Measurements from ENCODE around the gene COA7.
A peak's percentile ranks its signal among the peaks of the same experiment; 100 is the strongest.
"Not testable (repeated sequence)": the region's sequence is repeated elsewhere in the genome, so short reads cannot be mapped to it uniquely, and the experiment has no call there.

COA7 gene

GRCh38 chr1:52697795-52698674, at the start of gene COA7:
COA7 (minus strand) TSS chr1:52698347; CDS start chr1:52698326, 21 bp downstream.
- H3K4me1 ChIP-seq (ENCODE audit: control insufficient read depth, insufficient read depth, low read length): peaks cover 5% of the 10 kb centered on the region
- H3K4me3 ChIP-seq (ENCODE audit: low read depth, low read length): peak within 1 kb of the TSS; percentile 84
- peaks cover 4% of the 10 kb centered on the region for H3K36me3 ChIP-seq (ENCODE audit: control insufficient read depth, insufficient read depth, low read length)
- peak within 1 kb of the TSS; percentile 59; the same call in 1 of the 2 replicates for H3K27ac ChIP-seq (ENCODE audit: low read depth, low read length)
- no peaks in the 10 kb centered on the region for H3K9me3 ChIP-seq (ENCODE audit: control insufficient read depth, insufficient read depth, low read depth, low read length)
- H3K27me3 ChIP-seq (ENCODE audit: control insufficient read depth, insufficient read depth, low read length): no peaks in the 10 kb centered on the region
- H3K9ac ChIP-seq (ENCODE audit: low read length): peak within 1 kb of the TSS; percentile 94

GRCh38 chr1:52747450-52747849, 49.3 kb upstream of the COA7 start:
- Histone ChIP-seq H3K9ac (ENCODE audit: low read length) (no peak overlapping the region), H3K27ac (ENCODE audit: low read depth, low read length) (no peak overlapping the region), H3K27me3 (ENCODE audit: control insufficient read depth, insufficient read depth, low read length) (no peaks in the 10 kb centered on the region), H3K4me1 (ENCODE audit: control insufficient read depth, insufficient read depth, low read length) (no peaks in the 10 kb centered on the region), H3K4me3 (ENCODE audit: low read depth, low read length) (no peak overlapping the region), H3K36me3 (ENCODE audit: control insufficient read depth, insufficient read depth, low read length) (no peaks in the 10 kb centered on the region), H3K9me3 (ENCODE audit: control insufficient read depth, insufficient read depth, low read depth, low read length) (no peaks in the 10 kb centered on the region)

- no peak overlapping the region for H3K9ac ChIP-seq (ENCODE audit: low read length)
- H3K9me3 ChIP-seq (ENCODE audit: control insufficient read depth, insufficient read depth, low read depth, low read length): peaks cover 8% of the 10 kb centered on the region
- 0 out of 2 replicates have a peak, but pooled peaks cover 3% of the 10 kb centered on the region for H3K36me3 ChIP-seq (ENCODE audit: control insufficient read depth, insufficient read depth, low read length)
- H3K27me3 ChIP-seq (ENCODE audit: control insufficient read depth, insufficient read depth, low read length): no peaks in the 10 kb centered on the region
- H3K4me3 ChIP-seq (ENCODE audit: low read depth, low read length): no peak overlapping the region
- H3K27ac ChIP-seq (ENCODE audit: low read depth, low read length): no peak overlapping the region
- H3K4me1 ChIP-seq (ENCODE audit: control insufficient read depth, insufficient read depth, low read length): no peaks in the 10 kb centered on the region
Observed at GRCh38 chr1:52746189-52746588, 48.0 kb upstream of the COA7 start.

- H3K36me3 ChIP-seq (ENCODE audit: control insufficient read depth, insufficient read depth, low read length): 0 out of 2 replicates have a peak, but pooled peaks cover 3% of the 10 kb centered on the region
- peaks cover 8% of the 10 kb centered on the region for H3K9me3 ChIP-seq (ENCODE audit: control insufficient read depth, insufficient read depth, low read depth, low read length)
- no peak overlapping the region for H3K4me3 ChIP-seq (ENCODE audit: low read depth, low read length)
- H3K27ac ChIP-seq (ENCODE audit: low read depth, low read length): no peak overlapping the region
- no peaks in the 10 kb centered on the region for H3K27me3 ChIP-seq (ENCODE audit: control insufficient read depth, insufficient read depth, low read length)
- no peaks in the 10 kb centered on the region for H3K4me1 ChIP-seq (ENCODE audit: control insufficient read depth, insufficient read depth, low read length)
- H3K9ac ChIP-seq (ENCODE audit: low read length): no peak overlapping the region
Observed at GRCh38 chr1:52741259-52741658, 43.1 kb upstream of the COA7 start.

GRCh38 chr1:52739699-52740467, 41.7 kb upstream of the COA7 start:
- Histone ChIP-seq H3K27ac (ENCODE audit: low read depth, low read length) (no peak overlapping the region), H3K9me3 (ENCODE audit: control insufficient read depth, insufficient read depth, low read depth, low read length) (peaks cover 8% of the 10 kb centered on the region), H3K4me1 (ENCODE audit: control insufficient read depth, insufficient read depth, low read length) (no peaks in the 10 kb centered on the region)

GRCh38 chr1:52738893-52739292, 40.7 kb upstream of the COA7 start:
- no peaks in the 10 kb centered on the region for H3K27me3 ChIP-seq (ENCODE audit: control insufficient read depth, insufficient read depth, low read length)

More at GRCh38 chr1:52739699-52740467, 41.7 kb upstream of the COA7 start:
- no peaks in the 10 kb centered on the region for H3K27me3 ChIP-seq (ENCODE audit: control insufficient read depth, insufficient read depth, low read length)
- 0 out of 2 replicates have a peak, but pooled peaks cover 3% of the 10 kb centered on the region for H3K36me3 ChIP-seq (ENCODE audit: control insufficient read depth, insufficient read depth, low read length)
- no peak overlapping the region for H3K4me3 ChIP-seq (ENCODE audit: low read depth, low read length)
- no peak overlapping the region for H3K9ac ChIP-seq (ENCODE audit: low read length)

GRCh38 chr1:52738148-52738547, 40.0 kb upstream of the COA7 start:
- H3K4me3 ChIP-seq (ENCODE audit: low read depth, low read length): no peak overlapping the region
- peaks cover 8% of the 10 kb centered on the region for H3K9me3 ChIP-seq (ENCODE audit: control insufficient read depth, insufficient read depth, low read depth, low read length)
- no peaks in the 10 kb centered on the region for H3K27me3 ChIP-seq (ENCODE audit: control insufficient read depth, insufficient read depth, low read length)
- H3K36me3 ChIP-seq (ENCODE audit: control insufficient read depth, insufficient read depth, low read length): 0 out of 2 replicates have a peak, but pooled peaks cover 3% of the 10 kb centered on the region
- no peak overlapping the region for H3K9ac ChIP-seq (ENCODE audit: low read length)
- no peaks in the 10 kb centered on the region for H3K4me1 ChIP-seq (ENCODE audit: control insufficient read depth, insufficient read depth, low read length)
- H3K27ac ChIP-seq (ENCODE audit: low read depth, low read length): no peak overlapping the region

More at GRCh38 chr1:52738893-52739292, 40.7 kb upstream of the COA7 start:
- Histone ChIP-seq H3K9me3 (ENCODE audit: control insufficient read depth, insufficient read depth, low read depth, low read length) (peaks cover 8% of the 10 kb centered on the region), H3K36me3 (ENCODE audit: control insufficient read depth, insufficient read depth, low read length) (0 out of 2 replicates have a peak, but pooled peaks cover 3% of the 10 kb centered on the region), H3K27ac (ENCODE audit: low read depth, low read length) (no peak overlapping the region), H3K9ac (ENCODE audit: low read length) (no peak overlapping the region), H3K4me3 (ENCODE audit: low read depth, low read length) (no peak overlapping the region), H3K4me1 (ENCODE audit: control insufficient read depth, insufficient read depth, low read length) (no peaks in the 10 kb centered on the region)

GRCh38 chr1:52735371-52735770, 37.2 kb upstream of the COA7 start:
- H3K36me3 ChIP-seq (ENCODE audit: control insufficient read depth, insufficient read depth, low read length); H3K4me1 ChIP-seq (ENCODE audit: control insufficient read depth, insufficient read depth, low read length); H3K9ac ChIP-seq (ENCODE audit: low read length); H3K27ac ChIP-seq (ENCODE audit: low read depth, low read length); H3K27me3 ChIP-seq (ENCODE audit: control insufficient read depth, insufficient read depth, low read length); H3K9me3 ChIP-seq (ENCODE audit: control insufficient read depth, insufficient read depth, low read depth, low read length); H3K4me3 ChIP-seq (ENCODE audit: low read depth, low read length): not testable (repeated sequence)

- Histone ChIP-seq H3K9ac (ENCODE audit: low read length) (no peak overlapping the region), H3K27ac (ENCODE audit: low read depth, low read length) (no peak overlapping the region), H3K4me3 (ENCODE audit: low read depth, low read length) (no peak overlapping the region), H3K9me3 (ENCODE audit: control insufficient read depth, insufficient read depth, low read depth, low read length) (no peaks in the 10 kb centered on the region), H3K27me3 (ENCODE audit: control insufficient read depth, insufficient read depth, low read length) (no peaks in the 10 kb centered on the region), H3K4me1 (ENCODE audit: control insufficient read depth, insufficient read depth, low read length) (0 out of 2 replicates have a peak, but pooled peaks cover 5% of the 10 kb centered on the region), H3K36me3 (ENCODE audit: control insufficient read depth, insufficient read depth, low read length) (peaks cover 5% of the 10 kb centered on the region)
Observed at GRCh38 chr1:52733368-52733767, 35.2 kb upstream of the COA7 start.

- H3K9ac ChIP-seq (ENCODE audit: low read length): no peak overlapping the region
- peaks cover 16% of the 10 kb centered on the region; the same call in 1 of the 2 replicates for H3K4me1 ChIP-seq (ENCODE audit: control insufficient read depth, insufficient read depth, low read length)
- no peak overlapping the region for H3K27ac ChIP-seq (ENCODE audit: low read depth, low read length)
- 0 out of 2 replicates have a peak overlapping the region, but pooled peaks have one; percentile 4 for H3K4me3 ChIP-seq (ENCODE audit: low read depth, low read length)
- no peaks in the 10 kb centered on the region for H3K27me3 ChIP-seq (ENCODE audit: control insufficient read depth, insufficient read depth, low read length)
- H3K9me3 ChIP-seq (ENCODE audit: control insufficient read depth, insufficient read depth, low read depth, low read length): no peaks in the 10 kb centered on the region
- H3K36me3 ChIP-seq (ENCODE audit: control insufficient read depth, insufficient read depth, low read length): peaks cover 5% of the 10 kb centered on the region
Observed at GRCh38 chr1:52727956-52728656, 30.0 kb upstream of the COA7 start.

Measured in HUES6 (cell line).